Kidney capillary endothelial cell (primary cell): ENCODE measurements around the gene C2CD4C.
"Not testable (repeated sequence)": the region's sequence is repeated elsewhere in the genome, so short reads cannot be mapped to it uniquely, and the experiment has no call there.

ENCODE experiments used
- DNase-seq: peaks from one replicate; pipeline ENCODE4 v3.0.0-alpha.2; 2018; ENCODE audit warnings: low spot score

The C2CD4C gene

GRCh38 chr19:398719-399118 is 10.2 kb downstream of the C2CD4C start:
- no peak for DNase-seq

GRCh38 chr19:397941-398706 is 10.8 kb downstream of the C2CD4C start:
- DNase-seq = no peak

- DNase-seq = no peak
These were observed 11.6 kb downstream of the C2CD4C start for GRCh38 chr19:397321-397720.

- no peak for DNase-seq
These were observed 13.5 kb downstream of the C2CD4C start for GRCh38 chr19:395467-395866.

GRCh38 chr19:394857-395256 is 14.1 kb downstream of the C2CD4C start:
- not testable (repeated sequence) for DNase-seq

GRCh38 chr19:393560-393959 is 15.4 kb downstream of the C2CD4C start:
- not testable (repeated sequence) for DNase-seq

GRCh38 chr19:392375-392970 is 16.5 kb downstream of the C2CD4C start:
- no peak for DNase-seq

GRCh38 chr19:391726-392374 is 17.1 kb downstream of the C2CD4C start:
- DNase-seq = no peak

- no peak for DNase-seq
These were observed 17.8 kb downstream of the C2CD4C start for GRCh38 chr19:391207-391557.

GRCh38 chr19:390386-391206 is 18.4 kb downstream of the C2CD4C start:
- DNase-seq = no peak

GRCh38 chr19:389935-390289 is 19.0 kb downstream of the C2CD4C start:
- DNase-seq = no peak

GRCh38 chr19:389255-389934 is 19.6 kb downstream of the C2CD4C start:
- no peak for DNase-seq

GRCh38 chr19:388691-389090 is 20.3 kb downstream of the C2CD4C start:
- DNase-seq = no peak

GRCh38 chr19:387777-388176 is 21.2 kb downstream of the C2CD4C start:
- DNase-seq = no peak

GRCh38 chr19:386632-387301 is 22.2 kb downstream of the C2CD4C start:
- not testable (repeated sequence) for DNase-seq

GRCh38 chr19:386189-386588 is 22.8 kb downstream of the C2CD4C start:
- DNase-seq = not testable (repeated sequence)

GRCh38 chr19:384799-385169 is 24.2 kb downstream of the C2CD4C start:
- DNase-seq = no peak

GRCh38 chr19:383922-384798 is 24.8 kb downstream of the C2CD4C start:
- peak; percentile 20 for DNase-seq

GRCh38 chr19:383040-383439 is 25.9 kb downstream of the C2CD4C start:
- DNase-seq = no peak

GRCh38 chr19:382578-382977 is 26.4 kb downstream of the C2CD4C start:
- DNase-seq = not testable (repeated sequence)
